Measurements from ENCODE around the gene TCF7L1. TPM values are rescaled to one million over a fixed set of nuclear protein-coding genes. Genes with fewer than 3 reads are reported as not detected.

Gene TCF7L1
- total RNA-seq, 1 donor from 2014 or later: 1.4 TPM

GRCh38 chr2:85302121-85302520, 168.9 kb downstream of the TCF7L1 start:
- H3K4me3 ChIP-seq (ENCODE audit: low read depth, low read length): no peak overlapping the region
- no peak for DNase-seq (ENCODE audit: low read depth)
- TF ChIP-seq CTCF (conservative IDR thresholded peaks at IDR 0.05; ENCODE audit: low read depth, low read length): no peak

DNA sequence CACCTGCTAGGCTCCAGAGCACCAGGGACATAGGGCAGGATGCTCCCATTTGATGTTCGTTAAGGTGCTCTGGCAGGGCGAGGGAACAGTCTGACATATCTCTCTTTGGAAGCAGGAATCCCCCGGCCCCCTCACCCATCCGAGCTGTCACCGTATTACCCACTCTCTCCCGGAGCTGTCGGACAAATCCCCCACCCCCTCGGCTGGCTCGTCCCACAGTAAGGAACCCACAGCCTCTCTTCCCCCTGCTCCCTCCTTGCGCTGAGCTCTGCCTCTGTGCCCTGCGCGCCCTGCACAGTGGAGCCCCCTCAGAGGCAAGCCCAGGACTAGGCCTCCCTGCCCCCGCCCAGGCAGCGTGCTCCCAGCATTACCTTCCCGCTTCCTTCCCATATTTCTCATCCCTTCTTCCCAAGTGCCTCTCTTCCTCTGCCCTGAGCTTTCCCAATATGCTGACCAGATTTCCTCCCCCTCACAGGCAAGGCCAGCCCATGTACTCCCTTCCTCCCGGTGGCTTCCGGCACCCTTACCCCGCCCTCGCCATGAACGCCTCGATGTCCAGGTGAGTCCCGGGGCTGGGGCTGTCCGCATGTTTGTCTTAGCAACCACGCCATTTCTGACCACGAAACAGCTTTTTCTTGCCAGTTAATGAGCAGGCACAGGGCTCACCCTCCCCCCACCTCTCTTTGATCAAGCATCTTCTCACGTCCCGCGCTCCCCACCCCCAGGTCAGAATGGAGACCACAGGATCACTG, 170.8 kb downstream of the TCF7L1 start:
- H3K4me3 ChIP-seq (ENCODE audit: low read depth, low read length): no peak overlapping the region
- TF ChIP-seq CTCF (conservative IDR thresholded peaks at IDR 0.05; ENCODE audit: low read depth, low read length): no peak
- DNase-seq (ENCODE audit: low read depth): no peak

GRCh38 chr2:85307527-85307897, 174.3 kb downstream of the TCF7L1 start:
- DNase-seq (ENCODE audit: low read depth): no peak
- TF ChIP-seq CTCF (conservative IDR thresholded peaks at IDR 0.05; ENCODE audit: low read depth, low read length): no peak
- H3K4me3 ChIP-seq (ENCODE audit: low read depth, low read length): peak overlapping the region; percentile 43

- DNase-seq (ENCODE audit: low read depth): no peak
- TF ChIP-seq CTCF (conservative IDR thresholded peaks at IDR 0.05; ENCODE audit: low read depth, low read length): no peak
- H3K4me3 ChIP-seq (ENCODE audit: low read depth, low read length): peak overlapping the region; percentile 43
These were observed 175.0 kb downstream of the TCF7L1 start for GRCh38 chr2:85308201-85308600.

DNA sequence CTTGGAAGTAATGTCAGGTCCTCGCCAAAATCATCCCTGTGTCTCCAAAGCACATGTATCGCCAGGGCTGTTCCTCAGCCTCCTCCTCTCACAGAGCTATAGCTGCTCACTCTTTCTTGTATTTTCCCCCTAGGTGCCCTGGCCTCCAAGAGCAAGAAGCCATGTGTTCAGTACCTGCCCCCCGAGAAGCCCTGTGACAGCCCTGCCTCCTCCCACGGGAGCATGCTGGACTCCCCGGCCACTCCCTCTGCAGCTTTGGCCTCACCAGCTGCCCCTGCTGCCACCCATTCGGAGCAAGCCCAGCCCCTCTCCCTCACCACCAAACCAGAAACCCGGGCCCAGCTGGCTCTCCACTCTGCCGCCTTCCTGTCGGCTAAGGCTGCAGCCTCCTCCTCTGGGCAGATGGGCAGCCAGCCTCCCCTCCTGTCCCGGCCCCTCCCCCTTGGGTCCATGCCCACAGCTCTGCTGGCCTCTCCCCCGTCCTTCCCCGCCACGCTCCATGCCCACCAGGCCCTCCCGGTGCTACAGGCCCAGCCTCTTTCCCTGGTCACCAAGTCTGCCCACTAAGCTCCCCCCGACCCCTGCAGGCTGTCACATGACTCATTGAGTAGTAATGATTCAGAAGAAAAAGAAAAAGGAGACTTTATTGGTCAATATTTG, 175.8 kb downstream of the TCF7L1 start:
- no peak for DNase-seq (ENCODE audit: low read depth)
- H3K4me3 ChIP-seq (ENCODE audit: low read depth, low read length): peak overlapping the region; percentile 43
- no peak for TF ChIP-seq CTCF (conservative IDR thresholded peaks at IDR 0.05; ENCODE audit: low read depth, low read length)

DNA sequence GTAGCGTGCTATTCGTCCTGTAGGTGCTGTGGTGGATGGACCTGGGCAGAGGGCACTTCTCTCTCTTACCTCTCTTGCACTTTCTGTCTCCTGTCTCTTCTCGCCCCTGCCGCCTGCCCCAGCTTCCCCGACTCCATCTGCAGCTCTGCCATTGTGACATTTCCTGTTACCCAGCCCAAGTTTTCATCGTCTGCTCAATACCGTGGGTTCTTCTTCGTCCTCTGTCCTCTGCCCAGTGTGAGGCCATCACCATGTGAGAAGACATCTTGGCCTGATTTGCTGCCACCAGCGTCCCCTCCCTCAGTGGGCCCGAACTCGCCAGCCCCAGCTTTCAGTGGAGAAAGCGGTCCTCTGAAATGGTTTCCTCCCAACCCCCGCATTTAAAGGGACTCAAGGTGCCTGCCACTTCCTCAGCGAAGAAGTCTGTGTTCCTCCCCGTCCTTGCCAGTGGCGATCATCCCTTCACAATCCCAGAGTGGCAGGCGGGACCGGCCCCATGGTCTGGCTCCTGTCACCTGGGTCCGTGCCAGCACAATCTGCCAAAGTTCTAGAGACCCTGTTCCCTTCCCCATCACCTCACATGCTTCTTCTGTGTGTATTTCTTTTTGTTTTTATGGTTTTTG, 176.6 kb downstream of the TCF7L1 start:
- DNase-seq (ENCODE audit: low read depth): no peak
- peak overlapping the region; percentile 30 for H3K4me3 ChIP-seq (ENCODE audit: low read depth, low read length)
- peak; percentile 3 for TF ChIP-seq CTCF (conservative IDR thresholded peaks at IDR 0.05; ENCODE audit: low read depth, low read length)
